GM23338 (cell line): ENCODE results near the gene PARD3. TPM values are rescaled to one million over a fixed set of nuclear protein-coding genes. Genes with fewer than 3 reads are reported as not detected.

Experiments
- ATAC-seq: fragments of 200-7000 bp; cut with Tn5 transposase; 3 replicates; pipeline ENCODE4 v1.9.1; 2020
- DNase-seq: peaks from one replicate; pipeline ENCODE4 v3.0.0-alpha.2; 2015; ENCODE audit warnings: low spot score
- H2AFZ ChIP-seq: fragments of 200-600 bp; sonication (generic); 2 replicates; pipeline ENCODE4 v1.8.0; 2016; ENCODE audit warnings: antibody characterized with exemption, mild to moderate bottlenecking, moderate library complexity
- H3F3A ChIP-seq: fragments of 200-600 bp; sonication (generic); replicated peaks from 2 replicates; pipeline ENCODE4 v1.8.0; 2017; ENCODE audit warnings: antibody characterized with exemption, mixed run types, low read depth
- H3K27ac ChIP-seq: fragments of 200-600 bp; sonication (generic); 2 replicates; pipeline ENCODE4 v1.6.1; 2016; ENCODE audit warnings: low read depth
- H3K27me3 ChIP-seq: fragments of 200-600 bp; sonication (generic); 2 replicates; pipeline ENCODE4 v1.8.0; 2016; ENCODE audit warnings: mild to moderate bottlenecking, mixed run types, moderate library complexity; ENCODE audit not compliant: insufficient read depth
- H3K36me3 ChIP-seq: fragments of 200-600 bp; sonication (generic); 2 replicates; pipeline ENCODE4 v1.8.0; 2016; ENCODE audit warnings: mild to moderate bottlenecking; ENCODE audit not compliant: insufficient read depth
- H3K4me1 ChIP-seq: fragments of 200-600 bp; sonication (generic); 2 replicates; pipeline ENCODE4 v1.8.0; 2016; ENCODE audit warnings: mild to moderate bottlenecking, moderate library complexity; ENCODE audit not compliant: insufficient read depth
- H3K4me2 ChIP-seq: fragments of 200-600 bp; sonication (generic); 2 replicates; pipeline ENCODE4 v1.7.1; 2017; ENCODE audit warnings: mixed run types
- H3K4me3 ChIP-seq: fragments of 200-600 bp; sonication (generic); 2 replicates; pipeline ENCODE4 v1.6.1; 2016; ENCODE audit warnings: mixed run types
- H3K79me2 ChIP-seq: fragments of 200-600 bp; sonication (generic); replicated peaks from 2 replicates; pipeline ENCODE4 v1.8.0; 2017; ENCODE audit warnings: mild to moderate bottlenecking; ENCODE audit not compliant: insufficient read depth
- H3K9me2 ChIP-seq: fragments of 200-600 bp; sonication (generic); 2 replicates; pipeline ENCODE4 v1.8.0; 2017; ENCODE audit not compliant: insufficient read depth
- H4K20me1 ChIP-seq: fragments of 200-600 bp; sonication (generic); replicated peaks from 2 replicates; pipeline ENCODE4 v1.8.0; 2017; ENCODE audit warnings: mild to moderate bottlenecking; ENCODE audit not compliant: insufficient read depth
- H3K27ac Mint-ChIP-seq: 2 replicates; pipeline ENCODE4 v1.8.0; 2020; ENCODE audit warnings: inconsistent platforms, mild to moderate bottlenecking, moderate library complexity, mixed read lengths
- H3K27me3 Mint-ChIP-seq: 3 replicates; pipeline ENCODE4 v1.8.0; 2022; ENCODE audit warnings: low read depth, mild to moderate bottlenecking, moderate library complexity, mixed read lengths, inconsistent platforms; ENCODE audit not compliant: insufficient read depth, poor library complexity
- H3K36me3 Mint-ChIP-seq: 3 replicates; pipeline ENCODE4 v1.8.0; 2021; ENCODE audit warnings: low read depth, mild to moderate bottlenecking, inconsistent platforms, moderate library complexity, mixed read lengths
- H3K4me1 Mint-ChIP-seq: 3 replicates; pipeline ENCODE4 v1.8.0; 2020; ENCODE audit warnings: mild to moderate bottlenecking, inconsistent platforms, mixed read lengths
- H3K4me3 Mint-ChIP-seq: 3 replicates; pipeline ENCODE4 v1.8.0; 2021; ENCODE audit warnings: moderate library complexity, mild to moderate bottlenecking, inconsistent platforms, mixed read lengths
- H3K9me3 Mint-ChIP-seq: 3 replicates; pipeline ENCODE4 v1.8.0; 2020; ENCODE audit warnings: moderate library complexity, mild to moderate bottlenecking, inconsistent platforms, mixed read lengths
- CREB1 ChIP-seq: fragments of 250-450 bp; sonication (Bioruptor Pico); IDR thresholded peaks from 2 replicates; pipeline ENCODE4 v1.5.0; 2020; ENCODE audit warnings: low read depth, mild to moderate bottlenecking, moderate library complexity
- CTCF ChIP-seq, 2 experiments: fragments of 200-600 bp in 1 of 2; sonication (generic) in 1 of 2; conservative IDR thresholded peaks; 2 replicates each; pipeline versions ENCODE4 v1.5.1 to v1.6.1; 2016 to 2017; ENCODE audit warnings: antibody characterized with exemption in 2 of 2, low read depth in 2 of 2, mild to moderate bottlenecking in 2 of 2, moderate library complexity in 1 of 2
- ETS1 ChIP-seq: IDR thresholded peaks from 2 replicates; pipeline ENCODE4 v1.6.1; 2016; ENCODE audit warnings: antibody characterized with exemption
- EZH2 ChIP-seq: fragments of 200-600 bp; sonication (generic); IDR thresholded peaks from one replicate; pipeline ENCODE4 v1.8.0; 2017; ENCODE audit warnings: antibody characterized with exemption, mild to moderate bottlenecking, low read depth; ENCODE audit not compliant: unreplicated experiment
- EZH2phosphoT487 ChIP-seq: fragments of 200-600 bp; sonication (generic); IDR thresholded peaks from one replicate; pipeline ENCODE4 v1.8.1; 2018; ENCODE audit warnings: antibody characterized with exemption; ENCODE audit not compliant: unreplicated experiment
- JUNB ChIP-seq: IDR thresholded peaks from one replicate; pipeline ENCODE4 v1.6.1; 2016; ENCODE audit warnings: antibody characterized with exemption; ENCODE audit not compliant: unreplicated experiment
- NANOG ChIP-seq: IDR thresholded peaks from 2 replicates; pipeline ENCODE4 v1.6.1; 2016; ENCODE audit warnings: antibody characterized with exemption, borderline replicate concordance
- POLR2AphosphoS5 ChIP-seq: IDR thresholded peaks from 2 replicates; pipeline ENCODE4 v1.6.1; 2016; ENCODE audit warnings: antibody characterized with exemption, low read depth
- REST ChIP-seq: IDR thresholded peaks from one replicate; pipeline ENCODE4 v1.6.1; 2018; ENCODE audit warnings: antibody characterized with exemption; ENCODE audit not compliant: unreplicated experiment
- STAT1 ChIP-seq: IDR thresholded peaks from one replicate; pipeline ENCODE4 v1.6.1; 2016; ENCODE audit warnings: antibody characterized with exemption; ENCODE audit not compliant: unreplicated experiment
- ZNF114 ChIP-seq: fragments of 250-450 bp; sonication (Bioruptor Pico); IDR thresholded peaks from 2 replicates; pipeline ENCODE4 v1.5.0; 2020; ENCODE audit warnings: mild to moderate bottlenecking, moderate library complexity
- ZNF331 ChIP-seq: fragments of 250-450 bp; sonication (Bioruptor Pico); IDR thresholded peaks from 2 replicates; pipeline ENCODE4 v1.5.0; 2020; ENCODE audit warnings: low read depth, mild to moderate bottlenecking, moderate library complexity
- ZNF462 ChIP-seq: fragments of 250-450 bp; sonication (Bioruptor Pico); IDR thresholded peaks from 2 replicates; pipeline ENCODE4 v1.5.0; 2020; ENCODE audit warnings: mild to moderate bottlenecking, moderate library complexity
- polyA plus RNA-seq: library from polyadenylated mRNA; unstranded; fragments of >200 nt; fragmentation: Nextera tagmentation; extraction: Ambion mirVana; gene quantifications from 2 replicates; pipeline ENCODE4 v1.2.1, GENCODE V29; 2016
- total RNA-seq: library from RNA; depleted of rRNA; stranded (reverse); fragments of >200 nt; shearing (Covaris generic); gene quantifications from 2 replicates; pipeline ENCODE4 v1.2.3, GENCODE V29; 2014

Gene PARD3
- total and polyA plus RNA-seq, 2 experiments from 2014 or later: 30.2 to 51.4 TPM

- no peaks in the 10 kb centered on the region for H3K36me3 Mint-ChIP-seq
- H3K27me3 Mint-ChIP-seq: no peaks in the 10 kb centered on the region
- Histone ChIP-seq H3F3A (no peaks in the 10 kb centered on the region), H4K20me1 (no peaks in the 10 kb centered on the region), H3K27ac (no peak overlapping the region), H3K9me2 (no peaks in the 10 kb centered on the region), H3K79me2 (no peaks in the 10 kb centered on the region), H3K4me3 (no peak overlapping the region), H2AFZ (no peak overlapping the region), H3K27me3 (no peaks in the 10 kb centered on the region), H3K4me1 (no peaks in the 10 kb centered on the region), H3K4me2 (no peak overlapping the region), H3K36me3 (no peaks in the 10 kb centered on the region)
- H3K27ac Mint-ChIP-seq: no peak overlapping the region
- H3K4me1 Mint-ChIP-seq: peaks cover 6% of the 10 kb centered on the region; the same call in 2 of the 3 replicates
- no peak overlapping the region for H3K4me3 Mint-ChIP-seq
- ATAC-seq (no peak), DNase-seq (no peak)
- TF ChIP-seq EZH2: no peak
- TF ChIP-seq CTCF (conservative IDR thresholded peaks at IDR 0.05; ENCODE audit: low read depth in 2 of 2): no peak
- TF ChIP-seq ZNF462 (CRISPR knock-in tag): no peak
- TF ChIP-seq NANOG: no peak
- TF ChIP-seq ETS1: no peak
- no peak for TF ChIP-seq EZH2phosphoT487
- no peak for TF ChIP-seq POLR2AphosphoS5
- TF ChIP-seq CREB1 (CRISPR knock-in tag): no peak
- TF ChIP-seq ZNF331 (CRISPR knock-in tag): no peak
- no peak for TF ChIP-seq ZNF114 (CRISPR knock-in tag)
- TF ChIP-seq JUNB: no peak
- no peak for TF ChIP-seq STAT1
- TF ChIP-seq REST: no peak
- no peaks in the 10 kb centered on the region for H3K9me3 Mint-ChIP-seq
Observed at GRCh38 chr10:34474555-34475273, 340.4 kb downstream of the PARD3 start.
